Kidney tubule cell (primary cell): ENCODE data around the gene UPK1B.

Experiments
- DNase-seq: peaks from one replicate; pipeline ENCODE4 v3.0.0-alpha.2; 2018; ENCODE audit warnings: low spot score

UPK1B gene

GRCh38 chr3:119176778-119177177, 3.4 kb downstream of the UPK1B start:
- DNase-seq: no peak

- no peak for DNase-seq
These were observed 3.9 kb downstream of the UPK1B start for GRCh38 chr3:119177321-119177720.

DNA sequence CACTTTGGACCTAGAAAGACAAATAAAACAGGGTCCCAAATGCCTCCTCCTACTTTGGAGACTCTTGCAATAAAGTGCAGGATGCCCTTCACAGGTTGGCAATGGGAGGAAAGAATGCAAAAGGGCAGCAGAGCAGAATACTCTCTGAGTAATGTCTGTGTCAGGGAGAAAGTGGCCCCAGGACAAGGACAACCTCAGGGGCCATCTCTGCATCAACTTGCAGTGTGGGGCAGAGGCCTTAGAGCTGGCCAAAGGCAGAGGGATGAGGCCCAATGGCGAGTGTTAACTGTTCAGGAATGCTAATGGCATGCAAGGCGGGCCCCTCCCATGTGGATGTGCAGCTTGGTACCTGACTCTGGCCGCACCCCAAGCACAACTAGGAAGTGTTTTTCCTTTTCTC, 8.4 kb downstream of the UPK1B start:
- DNase-seq: peak; percentile 89

- DNase-seq: no peak
These were observed 10.7 kb downstream of the UPK1B start for GRCh38 chr3:119184111-119184510.

DNA sequence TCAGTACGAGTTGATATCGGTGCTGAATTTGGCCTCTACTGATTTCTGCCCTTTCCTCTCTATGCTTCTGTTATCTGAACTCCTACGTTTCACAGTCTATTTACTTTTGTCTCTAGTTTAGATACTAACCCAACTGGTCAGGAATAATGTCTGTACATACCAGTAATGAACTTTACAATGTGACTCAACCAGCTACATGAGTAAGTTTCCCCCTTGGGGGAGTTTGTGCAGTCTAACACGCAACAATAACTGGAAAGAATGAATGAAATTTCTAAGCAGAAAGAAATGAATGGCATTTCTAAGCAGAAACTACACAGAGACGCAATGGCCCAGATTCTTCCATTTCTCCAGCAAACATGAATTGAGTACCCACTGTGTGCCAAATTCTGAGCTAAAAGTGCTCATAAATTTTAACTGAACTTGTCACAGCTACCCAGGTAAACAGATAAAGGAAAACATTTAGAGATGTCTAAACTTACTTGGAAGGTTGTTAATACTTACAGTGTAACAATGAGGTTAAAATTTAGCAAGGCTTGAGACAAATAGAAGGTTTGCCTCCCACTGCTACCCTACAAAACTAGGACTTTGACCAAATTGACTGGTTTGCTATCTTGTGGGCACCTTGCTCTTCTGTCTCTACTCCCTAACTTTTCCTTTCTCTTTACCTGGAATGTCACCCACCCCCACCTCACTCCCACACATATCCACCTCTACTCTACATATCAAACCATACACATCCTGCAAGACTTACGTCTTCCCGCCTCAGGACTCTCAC, 11.6 kb downstream of the UPK1B start:
- peak; percentile 95 for DNase-seq

DNA sequence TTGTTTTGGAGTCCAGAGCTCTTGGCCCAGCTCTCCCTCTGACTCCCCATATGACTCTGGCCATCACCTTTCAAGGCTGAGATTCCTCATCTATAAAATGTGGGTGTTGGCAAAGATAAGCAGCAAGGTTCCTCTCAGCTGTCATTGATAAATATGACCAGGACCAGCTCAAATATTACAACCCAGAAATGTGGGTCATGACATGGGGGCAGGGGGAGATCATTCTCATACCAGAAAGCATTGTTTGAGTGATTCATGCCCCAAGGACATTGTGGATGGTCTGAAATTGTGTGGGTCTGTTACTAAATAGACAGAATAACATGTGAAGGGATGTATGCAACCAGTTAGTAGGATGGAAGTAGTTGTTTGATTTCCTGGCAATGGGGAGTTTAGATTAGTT, 13.9 kb downstream of the UPK1B start:
- no peak for DNase-seq

DNA sequence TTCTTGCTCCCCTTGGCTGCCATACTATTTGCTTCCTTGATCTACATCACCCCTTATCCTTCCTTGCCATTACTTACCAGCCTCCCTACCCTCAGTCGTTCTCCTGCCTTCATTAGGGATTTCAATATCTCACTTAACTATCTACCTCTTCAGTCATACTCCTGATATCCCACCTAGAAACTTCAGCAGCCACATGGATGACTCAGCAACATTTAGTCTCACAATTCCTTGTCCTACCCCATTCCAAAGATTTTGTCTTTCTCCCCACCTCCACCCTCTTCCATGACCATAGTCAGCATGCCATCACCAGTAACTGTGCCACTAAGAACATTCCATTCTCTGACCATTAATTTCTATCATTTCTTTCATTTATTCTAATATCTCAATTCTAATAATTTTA, 18.4 kb downstream of the UPK1B start:
- peak; percentile 48 for DNase-seq

DNA sequence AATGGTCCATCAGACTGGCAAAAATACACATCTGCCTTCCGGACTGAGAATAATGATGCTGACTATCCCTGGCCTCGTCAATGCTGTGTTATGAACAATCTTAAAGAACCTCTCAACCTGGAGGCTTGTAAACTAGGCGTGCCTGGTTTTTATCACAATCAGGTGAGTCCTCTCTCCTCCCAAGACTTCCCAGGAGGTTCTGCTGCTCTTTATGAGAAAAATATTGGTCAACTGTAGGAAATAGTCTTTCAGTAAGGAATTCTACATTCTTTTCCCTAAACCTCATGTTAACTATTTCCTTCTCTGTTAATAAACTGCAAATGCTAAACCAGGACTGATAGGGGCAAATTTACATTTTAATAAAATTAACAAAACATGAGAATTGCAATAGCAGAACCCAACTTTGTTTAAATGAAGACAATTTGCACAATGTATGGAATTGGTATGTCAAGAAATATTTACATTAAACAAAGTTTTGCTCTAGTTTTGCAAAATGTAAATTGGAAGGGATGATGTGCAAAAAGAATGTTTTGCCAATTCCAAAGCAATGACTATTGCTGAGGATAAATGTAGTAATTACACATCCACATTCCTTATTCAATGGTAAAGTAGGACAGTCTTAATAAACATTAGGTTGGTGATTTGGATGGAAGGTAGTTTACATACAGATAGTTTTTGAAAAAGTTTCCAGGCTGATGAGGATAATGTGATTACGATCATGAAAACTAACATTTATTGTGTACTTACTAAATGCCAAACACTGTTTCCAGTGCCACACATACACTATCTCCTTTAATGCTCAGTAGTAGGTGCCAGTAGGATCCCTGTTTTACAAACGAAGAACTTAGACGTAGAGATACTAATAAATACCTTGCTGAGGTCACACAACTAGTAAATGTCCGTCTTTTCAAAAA, 21.1 kb downstream of the UPK1B start:
- DNase-seq: peak; percentile 86

GRCh38 chr3:119195151-119195476, 21.7 kb downstream of the UPK1B start:
- DNase-seq: no peak

- DNase-seq: peak; percentile 79
These were observed 22.5 kb downstream of the UPK1B start for GRCh38 chr3:119195911-119196310.

DNA sequence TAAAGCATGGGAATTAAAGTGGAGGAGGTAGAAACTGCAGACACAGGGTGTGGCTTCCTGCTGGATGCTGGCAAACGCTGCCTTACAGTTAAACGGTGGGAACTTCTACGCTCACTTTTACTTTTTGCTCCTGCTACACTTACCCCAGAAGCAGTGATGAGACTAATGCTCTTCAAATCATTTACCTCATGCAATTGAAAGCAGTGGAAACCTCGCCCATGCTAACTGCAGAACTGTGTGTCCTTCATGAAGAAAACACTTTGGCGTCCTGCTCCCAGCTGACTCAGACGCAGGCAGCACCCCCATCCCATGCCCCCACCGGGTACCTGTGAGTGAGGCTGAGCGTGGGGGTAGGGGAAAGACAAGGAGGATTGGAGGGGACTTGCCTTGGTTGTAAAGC, 31.8 kb downstream of the UPK1B start:
- no peak for DNase-seq

GRCh38 chr3:119205685-119206084, 32.3 kb downstream of the UPK1B start:
- no peak for DNase-seq

DNA sequence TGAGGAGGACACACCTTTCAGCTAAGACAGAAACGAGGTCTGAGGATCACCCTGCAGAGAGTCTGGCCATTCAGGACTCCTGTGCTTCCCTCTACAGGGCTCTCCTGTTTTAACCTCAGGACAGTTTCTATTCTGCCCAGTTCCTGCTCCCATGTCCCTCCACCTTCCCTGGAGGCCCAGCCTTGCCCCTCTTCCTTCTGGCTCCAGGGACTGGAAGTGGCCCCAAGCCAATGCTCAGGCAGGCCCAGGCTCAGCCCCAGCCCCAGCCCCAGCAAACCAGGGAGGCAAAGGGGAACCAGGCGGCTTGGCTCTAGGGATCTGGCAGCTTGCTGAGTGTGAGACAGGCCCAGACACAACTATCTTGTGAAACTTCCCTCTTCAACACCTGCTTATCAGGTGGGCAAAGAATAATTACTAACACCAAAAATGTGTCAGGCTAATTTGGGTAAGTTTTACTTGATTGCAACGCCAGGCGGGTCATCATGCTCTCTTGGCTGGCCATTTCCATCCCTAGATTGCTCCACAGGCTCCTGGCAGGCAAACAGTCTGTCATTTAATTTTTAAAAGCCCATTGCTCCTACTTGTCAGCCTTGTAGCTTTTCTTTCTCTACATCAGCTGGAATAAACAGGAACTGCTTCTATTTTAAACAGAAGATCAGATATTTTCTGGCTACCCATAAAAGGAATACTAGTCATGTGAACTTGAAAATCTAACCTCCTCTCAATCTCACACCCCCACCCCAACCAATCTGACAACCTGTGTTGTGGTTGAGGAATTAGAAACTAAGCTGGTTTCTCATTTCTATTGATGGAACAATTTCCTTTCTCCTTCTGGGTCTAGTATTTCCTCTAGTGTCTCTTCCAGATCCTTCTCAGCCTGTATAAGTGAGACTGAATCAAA, 33.5 kb downstream of the UPK1B start:
- DNase-seq: peak; percentile 30

- DNase-seq: no peak
These were observed 34.1 kb downstream of the UPK1B start for GRCh38 chr3:119207512-119207875.

GRCh38 chr3:119211193-119211592, 37.8 kb downstream of the UPK1B start:
- DNase-seq: peak; percentile 88

- no peak for DNase-seq
These were observed 38.4 kb downstream of the UPK1B start for GRCh38 chr3:119211803-119212202.

DNA sequence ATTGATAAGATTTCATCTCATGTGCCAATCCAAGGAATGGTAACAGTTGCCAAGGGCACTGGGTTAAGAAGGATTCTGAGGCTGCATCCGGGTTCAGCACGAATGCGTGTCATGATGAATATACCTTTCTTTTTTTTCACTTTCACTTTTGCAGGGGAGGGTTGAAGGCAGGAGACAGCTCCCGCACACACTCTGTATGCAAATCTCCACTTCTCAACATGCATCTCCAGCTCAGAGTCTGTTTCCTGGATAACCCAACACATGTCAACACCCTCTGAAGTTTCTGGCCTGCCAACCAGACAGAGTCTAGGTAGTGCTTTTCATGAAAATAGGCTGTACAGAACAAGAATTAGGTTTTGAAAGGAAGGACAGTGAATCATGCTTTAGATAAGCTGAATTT, 45.7 kb downstream of the UPK1B start:
- no peak for DNase-seq

GRCh38 chr3:119220198-119220597, 46.8 kb downstream of the UPK1B start:
- DNase-seq: no peak

DNA sequence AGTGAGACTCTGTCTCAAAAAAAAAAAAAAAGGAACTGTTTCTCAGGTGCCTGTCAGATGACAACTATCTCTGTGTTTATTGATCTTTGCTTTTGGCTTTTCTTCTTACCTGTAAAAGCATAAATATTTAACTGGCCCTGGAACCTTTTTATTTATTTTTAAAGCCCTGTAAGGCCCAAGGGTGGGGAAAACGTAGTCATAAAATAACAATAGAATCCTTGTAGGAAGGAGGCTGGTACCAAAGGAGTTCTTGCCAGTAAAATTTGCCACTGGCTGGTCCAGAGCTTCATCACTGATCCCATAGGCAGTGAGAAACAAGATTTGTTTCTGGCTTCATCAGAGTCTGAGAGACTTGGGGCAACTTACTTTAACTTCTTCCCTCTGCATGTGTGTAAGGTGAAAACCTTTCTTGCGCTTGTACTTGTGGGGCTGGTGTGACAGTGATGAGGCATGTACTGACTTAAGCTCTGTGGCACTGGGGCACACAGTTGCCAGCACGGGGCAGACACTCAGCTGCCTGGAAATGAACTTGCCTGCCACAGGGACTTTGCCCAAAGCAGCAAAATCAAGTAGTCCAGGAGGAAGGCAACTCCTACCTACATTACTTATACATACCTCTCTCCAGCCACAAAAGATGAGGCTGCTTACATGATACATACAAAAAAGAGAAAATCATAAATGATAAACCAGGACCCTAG, 47.7 kb downstream of the UPK1B start:
- DNase-seq: no peak

DNA sequence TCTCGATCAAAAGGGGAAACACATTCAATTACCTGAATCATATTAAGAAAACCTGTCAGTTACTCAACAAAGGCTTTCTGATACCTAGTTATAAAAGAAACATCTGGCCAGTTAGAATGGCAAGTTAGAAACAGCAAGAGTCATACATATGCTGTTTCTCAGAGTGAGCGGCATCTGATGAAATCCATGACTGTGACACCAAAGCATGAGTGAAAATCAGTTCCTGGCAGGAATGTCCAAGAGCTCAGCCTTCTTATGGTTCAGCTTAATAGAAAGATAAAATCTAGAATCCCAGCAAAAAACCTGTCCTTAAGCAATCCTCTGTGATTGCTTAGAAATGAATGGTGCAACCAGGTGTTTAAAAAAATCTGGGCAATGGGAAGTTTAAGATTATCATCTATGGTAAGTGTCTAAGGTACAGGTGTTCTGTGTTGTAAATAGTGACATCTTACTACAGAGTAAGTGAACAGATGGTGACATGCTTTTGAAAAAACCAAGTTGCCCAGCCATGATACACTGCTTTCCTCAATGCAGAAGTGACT, 48.5 kb downstream of the UPK1B start:
- no peak for DNase-seq

DNA sequence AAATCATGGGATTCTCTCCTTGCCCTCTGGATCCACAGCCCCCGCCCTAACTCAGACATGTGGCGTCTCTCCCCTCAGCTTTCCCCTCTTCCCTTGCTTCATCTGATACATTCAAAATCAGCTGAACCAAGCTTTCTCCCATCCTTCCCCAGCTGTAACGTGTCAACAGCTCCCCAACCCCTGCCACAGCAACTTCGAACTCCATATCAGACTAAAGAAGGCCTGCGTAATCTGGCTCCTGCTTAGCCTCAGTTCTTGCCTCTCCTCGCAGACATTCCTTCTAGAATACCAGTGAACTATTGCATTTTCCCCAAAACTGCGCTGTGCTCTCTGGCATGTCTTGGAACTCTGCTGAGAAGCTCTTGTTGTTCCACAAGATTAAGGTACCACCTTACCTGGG, 49.0 kb downstream of the UPK1B start:
- DNase-seq: no peak

DNA sequence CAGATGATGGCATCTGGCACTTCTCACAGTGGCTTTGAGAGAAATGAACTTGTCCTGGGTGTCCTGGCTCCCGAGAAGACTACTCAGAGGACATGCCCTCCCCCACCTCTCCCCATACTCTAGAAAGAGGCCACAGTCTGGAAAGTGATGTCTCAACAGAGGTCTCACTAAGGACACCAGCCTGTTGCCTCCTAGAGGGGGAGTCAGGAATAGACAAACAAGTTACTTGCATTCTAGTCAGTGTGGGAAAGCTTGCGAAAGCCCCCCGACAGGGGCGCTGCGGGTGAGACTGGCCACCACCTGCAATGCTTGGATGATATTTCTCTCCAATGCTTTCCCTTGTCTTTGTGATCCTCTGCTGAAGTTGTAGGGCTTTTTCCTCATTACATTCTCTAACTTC, 50.1 kb downstream of the UPK1B start:
- no peak for DNase-seq
